K562 (cell line): ENCODE measurements around the gene AFAP1. TPM values are rescaled to one million over a fixed set of nuclear protein-coding genes. Genes with fewer than 3 reads are reported as not detected.

Experiments
- ATAC-seq: fragments of 200-7000 bp; cut with Tn5 transposase; 3 replicates; pipeline ENCODE4 v1.9.1; 2020; ENCODE audit warnings: moderate library complexity
- BruUV-seq: library from RNA; stranded (reverse); fragments of 400-500 nt; replicated peaks from 2 replicates; lab custom pipeline; 2021; lab: Mats Ljungman, UMichigan
- CTCF ChIA-PET: fragments of 300-600 bp; formaldehyde crosslinking; extraction: SDS; loops from one replicate; lab custom pipeline; 2021; ENCODE audit warnings: low intra/inter-chr PET ratio; lab: Yijun Ruan, JAX
- POLR2A ChIA-PET: fragments of 300-600, 350-650 bp; sonication (Branson Sonifier 250); formaldehyde crosslinking; extraction: SDS; loops from one replicate; lab custom pipeline; 2021; ENCODE audit warnings: antibody characterized with exemption, inconsistent platforms; lab: Yijun Ruan, JAX
- DNase-seq, 4 experiments: peaks; one replicate each; pipeline versions ENCODE4 v3.0.0 to v3.0.0-alpha.2; 2011 to 2018; ENCODE audit warnings: low spot score in 3 of 4, mixed read lengths in 3 of 4; ENCODE audit errors: extremely low read depth in 1 of 4
- FAIRE-seq: peaks from 2 replicates; lab custom pipeline; 2011; peaks lifted over from hg19 to GRCh38; lab: Jason Lieb, UNC
- H2AFZ ChIP-seq: 2 replicates; pipeline ENCODE4 v1.6.0; 2011; ENCODE audit warnings: low read depth, low read length, control low read depth, inconsistent platforms
- H3K27ac ChIP-seq: fragments of 200-600 bp; 3 replicates; pipeline ENCODE4 v1.8.0; 2011; ENCODE audit warnings: low read depth, mild to moderate bottlenecking, control low read depth, inconsistent platforms, low read length, moderate library complexity, mixed read lengths; ENCODE audit errors: extremely low read depth
- H3K27me3 ChIP-seq, 2 experiments: fragments of 300-600 bp in 1 of 2; 2 replicates in 1 of 2; 3 replicates in 1 of 2; pipeline versions ENCODE4 v1.6.0 to v1.8.0; 2011; ENCODE audit warnings: inconsistent platforms in 2 of 2, low read length in 2 of 2, mild to moderate bottlenecking in 1 of 2, mixed read lengths in 1 of 2, moderate library complexity in 1 of 2; ENCODE audit not compliant: control insufficient read depth in 2 of 2, insufficient read depth in 2 of 2
- H3K36me3 ChIP-seq: fragments of 300-600 bp; 3 replicates; pipeline ENCODE4 v1.8.0; 2011; ENCODE audit warnings: mild to moderate bottlenecking, low read length, inconsistent platforms; ENCODE audit not compliant: control insufficient read depth, insufficient read depth
- H3K4me1 ChIP-seq, 2 experiments: fragments of 200-600 bp in 1 of 2; replicated peaks in 1 of 2; 2 replicates in 1 of 2; 3 replicates in 1 of 2; pipeline versions ENCODE4 v1.5.1 to v1.8.0; 2011; ENCODE audit warnings: inconsistent platforms in 2 of 2, low read length in 2 of 2, mild to moderate bottlenecking in 1 of 2, mixed read lengths in 1 of 2, moderate library complexity in 1 of 2; ENCODE audit not compliant: control insufficient read depth in 2 of 2, insufficient read depth in 2 of 2
- H3K4me2 ChIP-seq: 2 replicates; pipeline ENCODE4 v1.6.1; 2011; ENCODE audit warnings: low read length, control low read depth, inconsistent platforms, mixed read lengths; ENCODE audit not compliant: insufficient read depth
- H3K4me3 ChIP-seq: fragments of 200-600 bp; sonication (generic), shearing (Covaris generic); 2 replicates; pipeline ENCODE4 v1.5.1; 2016; ENCODE audit warnings: control low read depth, inconsistent platforms
- H3K79me2 ChIP-seq: fragments of 200-600 bp; 3 replicates; pipeline ENCODE4 v1.8.0; 2011; ENCODE audit warnings: low read length, inconsistent platforms; ENCODE audit not compliant: control insufficient read depth, insufficient read depth
- H3K9ac ChIP-seq, 2 experiments: 2 replicates each; pipeline versions ENCODE4 v1.6.0 to v1.6.1; 2011; ENCODE audit warnings: low read depth in 2 of 2, low read length in 2 of 2, control low read depth in 1 of 2, inconsistent platforms in 1 of 2, mild to moderate bottlenecking in 1 of 2, mixed read lengths in 1 of 2; ENCODE audit not compliant: insufficient read depth in 1 of 2
- H3K9me1 ChIP-seq: one replicate; pipeline ENCODE4 v1.6.0; 2011; ENCODE audit warnings: inconsistent platforms, mild to moderate bottlenecking, low read length, moderate library complexity; ENCODE audit not compliant: control insufficient read depth, insufficient read depth
- H3K9me3 ChIP-seq: replicated peaks from 2 replicates; pipeline ENCODE4 v1.5.1; 2011; ENCODE audit warnings: low read depth, low read length, inconsistent platforms; ENCODE audit not compliant: control insufficient read depth, insufficient read depth
- H4K20me1 ChIP-seq: replicated peaks from 2 replicates; pipeline ENCODE4 v1.6.1; 2011; ENCODE audit warnings: low read length, inconsistent platforms, mixed read lengths; ENCODE audit not compliant: control insufficient read depth, insufficient read depth
- HIVEP1 ChIP-seq: fragments of 250-450 bp; sonication (Bioruptor Pico); IDR thresholded peaks from 2 replicates; pipeline ENCODE4 v1.4.0; 2020; ENCODE audit warnings: mild to moderate bottlenecking
- MBD1 ChIP-seq: fragments of 250-450 bp; sonication (Bioruptor Pico); IDR thresholded peaks from 2 replicates; pipeline ENCODE4 v1.8.0; 2022; ENCODE audit warnings: inconsistent platforms
- NFIC ChIP-seq: fragments of 450-650 bp; IDR thresholded peaks from 2 replicates; pipeline ENCODE4 v1.6.1; 2017; ENCODE audit warnings: mild to moderate bottlenecking, inconsistent platforms
- RFX1 ChIP-seq: fragments of 450-650 bp; IDR thresholded peaks from 2 replicates; pipeline ENCODE4 v1.6.1; 2016; ENCODE audit warnings: mild to moderate bottlenecking, moderate library complexity
- WGBS: fragments of 100-300 bp; shearing (Covaris generic); methylation state at CpG from one replicate; pipeline ENCODE4 v1.1.6; 2016; ENCODE audit warnings: low coverage, mixed read lengths; ENCODE audit not compliant: insufficient coverage; ENCODE audit errors: missing lambda C conversion rate; 5-methylcytosine and 5-hydroxymethylcytosine counted together
- in situ Hi-C: fragments of 300-500 bp; cut with MboI; formaldehyde crosslinking; loops from 4 replicates; pipeline ENCODE4 v1.15.0; 2018; ENCODE audit warnings: inconsistent platforms, mixed read lengths
- intact Hi-C: fragments of 100-400 bp; cut with micrococcal nuclease; formaldehyde crosslinking; loops from 2 replicates; pipeline ENCODE4 v1.14.2; 2022
- polyA plus RNA-seq, 8 experiments: library from polyadenylated mRNA; depleted of rRNA in 4 of 8; stranded (reverse) in 5 of 8; unstranded in 3 of 8; fragments of >200 nt; fragmentation: Nextera tagmentation in 2 of 8; fragmentation: Illumina TruSeq in 1 of 8; extraction: Ambion mirVana in 2 of 8; extraction: Trizol in 1 of 8; gene quantifications; 2 replicates each; pipeline versions ENCODE4 v1.2.1 to v1.2.3, GENCODE V29; 2011 to 2014; ENCODE audit warnings: inconsistent platforms in 1 of 8, missing spikeins in 1 of 8
- total RNA-seq, 7 experiments: library from RNA; depleted of rRNA in 6 of 7; stranded (reverse); fragments of >200 nt in 6 of 7; fragmentation: Illumina TruSeq in 2 of 7; extraction: Trizol in 2 of 7; gene quantifications; 2 replicates each; pipeline versions ENCODE4 v1.2.1 to v1.2.3, GENCODE V29; 2011 to 2021; ENCODE audit warnings: low replicate concordance in 1 of 7
- TF ChIP-seq, protein P1 (sequence below): fragments of 250-450 bp; sonication (Bioruptor Pico); IDR thresholded peaks from 2 replicates; pipeline ENCODE4 v1.8.0; 2021; ENCODE audit warnings: moderate library complexity, mild to moderate bottlenecking, inconsistent platforms
- TF ChIP-seq, protein P2 (sequence below), 2 experiments: fragments of 450-650 bp in 1 of 2; IDR thresholded peaks; 2 replicates each; pipeline ENCODE4 v1.6.1; 2011 to 2017; ENCODE audit warnings: low read depth in 2 of 2, antibody characterized with exemption in 1 of 2, borderline replicate concordance in 1 of 2, low read length in 1 of 2, mild to moderate bottlenecking in 1 of 2, mixed read lengths in 1 of 2; ENCODE audit not compliant: control insufficient read depth in 1 of 2

The AFAP1 gene
- total and polyA plus RNA-seq, 9 of the 15 experiments (the other 6 are each of a cell fraction or from before 2014, with no cell fraction given), result 0.07 to 0.42 (median 0.12) TPM; not detected in 1

DNA sequence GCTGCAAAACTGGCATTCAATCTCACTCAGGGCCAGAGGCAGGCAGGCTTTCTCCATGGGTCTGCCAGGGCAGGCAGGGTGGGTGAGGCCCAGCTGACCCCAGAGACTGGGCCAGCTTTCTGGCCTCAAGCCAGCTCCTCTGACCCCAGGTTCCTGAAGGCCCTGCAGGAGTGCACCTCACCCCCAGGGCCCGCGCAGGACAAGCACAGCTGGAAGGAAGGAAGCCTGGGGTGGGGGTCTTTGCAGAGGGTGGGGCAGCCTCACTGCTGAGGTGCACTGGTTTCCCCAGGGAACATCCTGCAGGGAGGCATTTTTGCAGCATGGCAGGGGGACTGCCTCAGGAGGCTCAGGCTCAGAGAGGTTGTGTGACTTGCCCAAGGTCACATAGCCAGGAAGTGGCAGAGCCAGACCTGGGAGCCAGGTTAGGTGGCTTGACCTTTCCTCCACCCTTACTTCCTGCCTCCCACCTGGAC lies 31.5 kb upstream of the AFAP1 start:
- intact Hi-C loops, result no loop called here
- CTCF ChIA-PET, result no interaction called here

More for the DNA sequence above, 31.5 kb upstream of the AFAP1 start:
- BruUV-seq, result no TSS peak
- Histone ChIP-seq H3K27ac (no peak overlapping the region), H2AFZ (no peak overlapping the region), H4K20me1 (no peaks in the 10 kb centered on the region; the same call in 1 of the 2 replicates), H3K4me3 (no peak overlapping the region), H3K9me3 (no peaks in the 10 kb centered on the region), H3K79me2 (no peaks in the 10 kb centered on the region), H3K9me1 (no peaks in the 10 kb centered on the region), H3K4me1 (peaks cover 0 to 5% of the 10 kb centered on the region in 2 experiments; a peak in 2 of 5 replicates), H3K27me3 (peaks cover 10 to 17% of the 10 kb centered on the region in 2 experiments; a peak in 3 of 5 replicates), H3K9ac (no peak overlapping the region; a peak in 1 of 4 replicates), H3K36me3 (no peaks in the 10 kb centered on the region), H3K4me2 (no peak overlapping the region)
- POLR2A ChIA-PET, result interaction anchor here (0.7 to 1.3 kb wide), 2 partner anchors 14 to 70 kb away, joined by 3 to 4 read pairs; no protein-coding TSS in a partner anchor
- ATAC-seq (no peak), FAIRE-seq (no peak), DNase-seq (no peak)
- TF ChIP-seq MBD1 (CRISPR knock-in tag) (no peak), NFIC (0 out of 2 replicates have a peak, but pooled peaks have one; percentile 24), HIVEP1 (CRISPR knock-in tag) (no peak), RFX1 (no peak)
- TF ChIP-seq, protein P1, sequence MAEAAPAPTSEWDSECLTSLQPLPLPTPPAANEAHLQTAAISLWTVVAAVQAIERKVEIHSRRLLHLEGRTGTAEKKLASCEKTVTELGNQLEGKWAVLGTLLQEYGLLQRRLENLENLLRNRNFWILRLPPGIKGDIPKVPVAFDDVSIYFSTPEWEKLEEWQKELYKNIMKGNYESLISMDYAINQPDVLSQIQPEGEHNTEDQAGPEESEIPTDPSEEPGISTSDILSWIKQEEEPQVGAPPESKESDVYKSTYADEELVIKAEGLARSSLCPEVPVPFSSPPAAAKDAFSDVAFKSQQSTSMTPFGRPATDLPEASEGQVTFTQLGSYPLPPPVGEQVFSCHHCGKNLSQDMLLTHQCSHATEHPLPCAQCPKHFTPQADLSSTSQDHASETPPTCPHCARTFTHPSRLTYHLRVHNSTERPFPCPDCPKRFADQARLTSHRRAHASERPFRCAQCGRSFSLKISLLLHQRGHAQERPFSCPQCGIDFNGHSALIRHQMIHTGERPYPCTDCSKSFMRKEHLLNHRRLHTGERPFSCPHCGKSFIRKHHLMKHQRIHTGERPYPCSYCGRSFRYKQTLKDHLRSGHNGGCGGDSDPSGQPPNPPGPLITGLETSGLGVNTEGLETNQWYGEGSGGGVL (CRISPR knock-in tag), result no peak
- TF ChIP-seq, protein P2, sequence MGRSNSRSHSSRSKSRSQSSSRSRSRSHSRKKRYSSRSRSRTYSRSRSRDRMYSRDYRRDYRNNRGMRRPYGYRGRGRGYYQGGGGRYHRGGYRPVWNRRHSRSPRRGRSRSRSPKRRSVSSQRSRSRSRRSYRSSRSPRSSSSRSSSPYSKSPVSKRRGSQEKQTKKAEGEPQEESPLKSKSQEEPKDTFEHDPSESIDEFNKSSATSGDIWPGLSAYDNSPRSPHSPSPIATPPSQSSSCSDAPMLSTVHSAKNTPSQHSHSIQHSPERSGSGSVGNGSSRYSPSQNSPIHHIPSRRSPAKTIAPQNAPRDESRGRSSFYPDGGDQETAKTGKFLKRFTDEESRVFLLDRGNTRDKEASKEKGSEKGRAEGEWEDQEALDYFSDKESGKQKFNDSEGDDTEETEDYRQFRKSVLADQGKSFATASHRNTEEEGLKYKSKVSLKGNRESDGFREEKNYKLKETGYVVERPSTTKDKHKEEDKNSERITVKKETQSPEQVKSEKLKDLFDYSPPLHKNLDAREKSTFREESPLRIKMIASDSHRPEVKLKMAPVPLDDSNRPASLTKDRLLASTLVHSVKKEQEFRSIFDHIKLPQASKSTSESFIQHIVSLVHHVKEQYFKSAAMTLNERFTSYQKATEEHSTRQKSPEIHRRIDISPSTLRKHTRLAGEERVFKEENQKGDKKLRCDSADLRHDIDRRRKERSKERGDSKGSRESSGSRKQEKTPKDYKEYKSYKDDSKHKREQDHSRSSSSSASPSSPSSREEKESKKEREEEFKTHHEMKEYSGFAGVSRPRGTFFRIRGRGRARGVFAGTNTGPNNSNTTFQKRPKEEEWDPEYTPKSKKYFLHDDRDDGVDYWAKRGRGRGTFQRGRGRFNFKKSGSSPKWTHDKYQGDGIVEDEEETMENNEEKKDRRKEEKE (IDR thresholded peaks at IDR 0.05; ENCODE audit: borderline replicate concordance in 1 of 2, control insufficient read depth in 1 of 2, low read depth in 2 of 2, low read length in 1 of 2), result no peak
- in situ Hi-C loops, result no loop called here
- 22% methylated on average over 2 of the region's 2 CpGs for WGBS
